AG10803 (cell line): ENCODE data around the gene MARCHF9.
A peak's percentile ranks its signal among the peaks of the same experiment; 100 is the strongest.

ENCODE experiments used
- DNase-seq: peaks from one replicate; pipeline ENCODE4 v3.0.0; 2010; ENCODE audit warnings: low read depth
- H3K4me3 ChIP-seq: 2 replicates; pipeline ENCODE4 v1.5.1; 2011; ENCODE audit warnings: mild to moderate bottlenecking, low read length, control low read depth
- CTCF ChIP-seq: conservative IDR thresholded peaks from 2 replicates; pipeline ENCODE4 v1.5.1; 2011; ENCODE audit warnings: mild to moderate bottlenecking, low read length, control low read depth, inconsistent platforms

Gene MARCHF9

GRCh38 chr12:57755454-57756372 lies 810 bp downstream of the MARCHF9 start:
- no peak for DNase-seq
- peak overlapping the region; percentile 45 for H3K4me3 ChIP-seq

GRCh38 chr12:57756406-57757341 lies 1.8 kb downstream of the MARCHF9 start:
- no peak for DNase-seq
- peak; percentile 52 for TF ChIP-seq CTCF
- no peak overlapping the region for H3K4me3 ChIP-seq

More at GRCh38 chr12:57755454-57756372, 810 bp downstream of the MARCHF9 start:
- no peak for TF ChIP-seq CTCF

- TF ChIP-seq CTCF, result no peak
- DNase-seq, result no peak
- H3K4me3 ChIP-seq, result no peak overlapping the region
These were observed 2.9 kb downstream of the MARCHF9 start for GRCh38 chr12:57757771-57758170.

GRCh38 chr12:57758552-57759359 lies 3.9 kb downstream of the MARCHF9 start:
- no peak for TF ChIP-seq CTCF
- DNase-seq, result no peak
- no peak overlapping the region for H3K4me3 ChIP-seq

- no peak overlapping the region for H3K4me3 ChIP-seq
- no peak for DNase-seq
- peak; percentile 34 for TF ChIP-seq CTCF
These were observed 4.6 kb downstream of the MARCHF9 start for GRCh38 chr12:57759360-57759980.

GRCh38 chr12:57760347-57760982 lies 5.6 kb downstream of the MARCHF9 start:
- no peak for DNase-seq
- no peak overlapping the region for H3K4me3 ChIP-seq
- TF ChIP-seq CTCF, result no peak
